Measurements from ENCODE around the gene NDNF. TPM values are rescaled to one million over a fixed set of nuclear protein-coding genes. Genes with fewer than 3 reads are reported as not detected.

The NDNF gene
- total RNA-seq, 4 donors from 2014 or later = 11.6 to 16.0 (median 12.1) TPM

DNA sequence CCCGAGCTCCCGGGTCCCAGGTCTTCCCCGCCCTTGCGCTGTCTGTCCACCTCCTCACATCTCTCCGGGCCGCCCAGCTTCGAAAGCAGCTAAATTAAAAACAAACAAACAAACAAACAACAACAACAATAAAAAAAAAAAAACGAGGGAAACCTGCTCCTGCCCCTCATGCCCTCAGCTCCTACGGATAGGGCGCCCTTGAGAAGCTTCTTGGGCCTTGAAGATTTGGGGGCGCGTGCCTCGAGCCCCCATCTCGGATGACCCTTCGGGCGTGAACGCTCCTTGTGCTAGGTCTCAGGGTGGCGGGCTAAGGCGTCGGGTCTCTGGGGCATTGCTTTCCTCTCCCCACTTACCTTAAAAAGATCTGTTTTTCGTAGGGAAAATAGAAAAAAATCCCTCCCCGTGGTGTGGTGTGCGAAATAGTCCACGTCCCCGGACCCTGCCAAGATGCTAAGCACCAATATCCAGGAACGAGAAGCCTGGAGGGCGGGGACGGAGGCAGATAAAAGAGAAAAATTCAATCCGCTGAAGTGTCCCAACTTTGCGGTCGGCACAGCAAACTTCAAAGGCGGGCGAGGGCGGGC is 603 bp downstream of the NDNF start:
- no peak for TF ChIP-seq POLR2AphosphoS5 (IDR thresholded peaks at IDR 0.05)
- no peak for TF ChIP-seq CTCF (IDR thresholded peaks at IDR 0.05)
- no peak for TF ChIP-seq EP300 (IDR thresholded peaks at IDR 0.05)
- no peak for TF ChIP-seq POLR2A (IDR thresholded peaks at IDR 0.05; ENCODE audit: low read depth)
- Histone ChIP-seq H3K36me3 (no peaks in the 10 kb centered on the region), H3K9me3 (no peaks in the 10 kb centered on the region), H3K4me1 (peaks cover 5 to 29% (median 24%) of the 10 kb centered on the region in 4 donors), H3K4me3 (peak overlapping the region; percentile 64 to 78 (median 67)), H3K27ac (replicated peaks in 1 of 4) (peak overlapping the region; percentile 53 to 75 (median 61)), H3K27me3 (peaks cover 0 to 29% (median 0%) of the 10 kb centered on the region in 4 donors)
- DNase-seq (ENCODE audit: extremely low spot score) = no peak
- intact Hi-C loops (cut with DNase I) = loop anchor here (5.0 kb wide), 1 partner anchor 149 kb away; the partner anchor contains the start of gene PRDM5
- WGBS = under 1% methylated on average over 34 of the region's 34 CpGs

GRCh38 chr4:121070696-121071639 is 1.4 kb downstream of the NDNF start:
- DNase-seq (ENCODE audit: extremely low spot score) = no peak
- 10% methylated on average over 26 of the region's 64 CpGs for WGBS

DNA sequence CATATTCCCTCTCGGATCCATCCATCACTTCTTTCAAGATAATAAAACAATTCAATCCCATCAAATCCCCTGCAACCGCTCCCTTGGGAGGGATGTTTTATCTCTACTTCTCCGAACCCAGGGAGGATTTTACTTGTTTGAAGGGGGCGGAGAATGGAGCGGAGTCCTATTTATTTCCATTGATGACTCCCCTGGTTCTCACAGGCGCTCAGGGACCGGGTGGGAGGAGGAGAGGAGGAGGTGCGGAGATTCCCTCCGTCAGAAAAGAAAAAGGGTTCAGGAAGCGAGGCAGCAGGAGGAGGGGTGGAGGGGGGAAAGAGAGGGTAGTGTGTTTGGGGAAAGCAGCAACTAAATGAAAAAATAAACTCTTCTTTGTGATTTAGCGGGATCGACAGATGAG is 2.1 kb downstream of the NDNF start:
- DNase-seq (ENCODE audit: extremely low spot score) = no peak
- H3K27ac ChIP-seq (replicated peaks in 1 of 4) = peak overlapping the region; percentile 22 to 75 (median 58)
- H3K36me3 ChIP-seq = no peaks in the 10 kb centered on the region
- 59% methylated on average over 12 of the region's 12 CpGs for whole genome bisulfite sequencing
- peaks cover 5 to 29% (median 24%) of the 10 kb centered on the region in 4 donors for H3K4me1 ChIP-seq
- peaks cover 0 to 25% (median 0%) of the 10 kb centered on the region in 4 donors for H3K27me3 ChIP-seq
- intact Hi-C loops (cut with DNase I) = loop anchor here (5.0 kb wide), 1 partner anchor 148 kb away; the partner anchor contains the start of gene PRDM5
- H3K9me3 ChIP-seq = no peaks in the 10 kb centered on the region
- peak overlapping the region; percentile 64 to 78 (median 67) for H3K4me3 ChIP-seq
- no peak for TF ChIP-seq POLR2A (IDR thresholded peaks at IDR 0.05; ENCODE audit: low read depth)
- no peak for TF ChIP-seq POLR2AphosphoS5 (IDR thresholded peaks at IDR 0.05)
- TF ChIP-seq CTCF (IDR thresholded peaks at IDR 0.05) = no peak
- TF ChIP-seq EP300 (IDR thresholded peaks at IDR 0.05) = no peak

More at GRCh38 chr4:121070696-121071639, 1.4 kb downstream of the NDNF start:
- TF ChIP-seq POLR2AphosphoS5 (IDR thresholded peaks at IDR 0.05) = peak in 1 of 2 donors; percentile 9
- no peak for TF ChIP-seq EP300 (IDR thresholded peaks at IDR 0.05)
- peak in 1 of 3 experiments; percentile 46 for TF ChIP-seq CTCF (IDR thresholded peaks at IDR 0.05)
- no peak for TF ChIP-seq POLR2A (IDR thresholded peaks at IDR 0.05; ENCODE audit: low read depth)
- Histone ChIP-seq H3K27me3 (peaks cover 0 to 29% (median 0%) of the 10 kb centered on the region in 4 donors), H3K36me3 (no peaks in the 10 kb centered on the region), H3K27ac (replicated peaks in 1 of 4) (peak overlapping the region; percentile 53 to 75 (median 61)), H3K9me3 (no peaks in the 10 kb centered on the region), H3K4me3 (peak overlapping the region; percentile 64 to 78 (median 67)), H3K4me1 (peaks cover 5 to 29% (median 24%) of the 10 kb centered on the region in 4 donors)
- intact Hi-C loops (cut with DNase I) = loop anchor here (5.0 kb wide), 1 partner anchor 149 kb away; the partner anchor contains the start of gene PRDM5

DNA sequence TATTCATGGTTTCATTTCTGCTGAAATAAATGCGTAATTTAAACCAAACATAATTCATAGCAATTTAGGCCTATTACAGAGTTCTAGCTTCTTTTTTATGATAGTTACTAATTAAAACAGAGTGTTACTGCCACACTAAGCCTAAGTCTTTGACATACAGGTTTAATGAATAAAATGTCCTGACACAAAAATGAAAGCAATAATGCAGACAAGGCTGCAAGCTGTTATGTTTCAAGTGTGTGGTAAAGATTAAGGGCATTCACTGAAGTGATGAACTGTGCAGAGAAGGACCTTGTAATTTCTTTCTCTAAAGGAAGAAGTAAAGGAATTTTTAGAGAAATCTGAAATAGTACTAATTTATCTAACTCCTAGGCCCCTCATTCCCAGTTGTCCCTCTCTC is 2.9 kb downstream of the NDNF start:
- peak overlapping the region; percentile 64 to 78 (median 67) for H3K4me3 ChIP-seq
- intact Hi-C loops (cut with DNase I) = no loop called here
- H3K9me3 ChIP-seq = no peaks in the 10 kb centered on the region
- 81% methylated on average over 1 of the region's 1 CpG for WGBS
- no peak for DNase-seq (ENCODE audit: extremely low spot score)
- H3K27ac ChIP-seq (replicated peaks in 1 of 4) = peak overlapping the region in 3 of 4 donors; percentile 1 to 75 (median 64)
- H3K27me3 ChIP-seq = peaks cover 0 to 25% (median 0%) of the 10 kb centered on the region in 4 donors
- H3K36me3 ChIP-seq = no peaks in the 10 kb centered on the region
- peaks cover 5 to 29% (median 24%) of the 10 kb centered on the region in 4 donors for H3K4me1 ChIP-seq
- TF ChIP-seq POLR2AphosphoS5 (IDR thresholded peaks at IDR 0.05) (no peak), POLR2A (IDR thresholded peaks at IDR 0.05; ENCODE audit: low read depth) (no peak), EP300 (IDR thresholded peaks at IDR 0.05) (no peak), CTCF (IDR thresholded peaks at IDR 0.05) (no peak)
